ENCODE results near the gene POLD1.
A peak's percentile ranks its signal among the peaks of the same experiment; 100 is the strongest.

Gene POLD1

DNA sequence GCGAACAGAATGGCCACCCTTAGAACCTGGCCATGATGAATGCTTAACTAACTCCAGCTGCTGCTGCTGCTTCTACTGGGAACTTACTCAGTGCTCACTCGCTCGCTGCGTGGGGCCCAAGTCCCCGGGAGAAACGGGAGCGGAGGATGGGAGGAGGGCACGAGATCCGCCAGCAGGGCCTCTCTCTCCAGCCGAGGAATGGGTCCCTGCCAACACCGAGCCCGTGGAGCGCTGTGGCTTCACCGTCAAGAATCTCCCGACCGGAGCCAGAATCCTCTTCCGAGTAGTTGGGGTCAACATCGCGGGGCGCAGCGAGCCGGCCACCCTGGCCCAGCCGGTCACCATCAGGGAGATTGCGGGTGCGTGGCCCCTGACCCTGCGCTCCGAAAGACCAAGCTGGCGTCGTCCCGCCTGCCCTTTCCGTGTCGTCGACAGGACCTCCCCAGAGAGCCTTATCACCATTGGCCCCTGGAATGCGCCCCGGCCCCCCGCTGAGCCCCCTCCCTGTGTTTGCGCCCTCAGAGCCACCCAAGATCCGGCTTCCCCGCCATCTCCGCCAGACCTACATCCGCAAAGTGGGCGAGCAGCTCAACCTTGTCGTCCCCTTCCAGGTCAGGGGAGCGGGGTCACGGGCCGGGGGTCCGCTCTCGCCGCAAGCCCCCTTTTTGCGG is 74.4 kb downstream of the POLD1 start:
- no peak for DNase-seq (ENCODE audit: insufficient read length)
- TF ChIP-seq TAF1 (IDR thresholded peaks at IDR 0.05; ENCODE audit: borderline replicate concordance, low read depth, low read length): no peak
- TF ChIP-seq POLR2A (IDR thresholded peaks at IDR 0.05; ENCODE audit: low read depth, low read length): no peak
- TF ChIP-seq POLR2AphosphoS5 (IDR thresholded peaks at IDR 0.05; ENCODE audit: low read depth, low read length): no peak
- FAIRE-seq: no peak

DNA sequence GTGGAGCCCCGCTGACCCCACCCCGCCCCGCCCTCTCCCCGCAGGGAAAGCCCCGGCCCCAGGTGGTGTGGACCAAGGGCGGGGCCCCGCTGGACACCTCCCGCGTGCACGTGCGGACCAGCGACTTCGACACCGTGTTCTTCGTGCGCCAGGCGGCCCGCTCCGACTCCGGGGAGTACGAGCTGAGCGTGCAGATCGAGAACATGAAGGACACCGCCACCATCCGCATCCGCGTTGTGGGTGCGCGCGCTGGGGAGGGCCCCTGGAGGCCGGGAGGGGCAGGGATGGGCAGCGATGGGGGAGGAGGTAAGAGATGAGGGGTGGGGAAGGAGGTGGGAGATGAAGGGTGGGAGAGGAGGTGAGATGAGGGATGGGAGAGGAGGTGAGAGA is 74.9 kb downstream of the POLD1 start:
- DNase-seq (ENCODE audit: insufficient read length) (no peak), FAIRE-seq (no peak)
- no peak for TF ChIP-seq POLR2AphosphoS5 (IDR thresholded peaks at IDR 0.05; ENCODE audit: low read depth, low read length)
- TF ChIP-seq POLR2A (IDR thresholded peaks at IDR 0.05; ENCODE audit: low read depth, low read length): no peak
- no peak for TF ChIP-seq TAF1 (IDR thresholded peaks at IDR 0.05; ENCODE audit: borderline replicate concordance, low read depth, low read length)

GRCh38 chr19:50459638-50460037 is 75.5 kb downstream of the POLD1 start:
- no peak for DNase-seq (ENCODE audit: insufficient read length)

GRCh38 chr19:50460161-50460765 is 76.1 kb downstream of the POLD1 start:
- no peak for TF ChIP-seq TAF1 (IDR thresholded peaks at IDR 0.05; ENCODE audit: borderline replicate concordance, low read depth, low read length)
- TF ChIP-seq POLR2A (IDR thresholded peaks at IDR 0.05; ENCODE audit: low read depth, low read length): no peak
- no peak for TF ChIP-seq POLR2AphosphoS5 (IDR thresholded peaks at IDR 0.05; ENCODE audit: low read depth, low read length)
- FAIRE-seq: peak; percentile 88
- peak; percentile 83 for DNase-seq (ENCODE audit: insufficient read length)

More at GRCh38 chr19:50459638-50460037, 75.5 kb downstream of the POLD1 start:
- TF ChIP-seq TAF1 (IDR thresholded peaks at IDR 0.05; ENCODE audit: borderline replicate concordance, low read depth, low read length): no peak
- no peak for TF ChIP-seq POLR2A (IDR thresholded peaks at IDR 0.05; ENCODE audit: low read depth, low read length)
- no peak for TF ChIP-seq POLR2AphosphoS5 (IDR thresholded peaks at IDR 0.05; ENCODE audit: low read depth, low read length)
- no peak for FAIRE-seq

DNA sequence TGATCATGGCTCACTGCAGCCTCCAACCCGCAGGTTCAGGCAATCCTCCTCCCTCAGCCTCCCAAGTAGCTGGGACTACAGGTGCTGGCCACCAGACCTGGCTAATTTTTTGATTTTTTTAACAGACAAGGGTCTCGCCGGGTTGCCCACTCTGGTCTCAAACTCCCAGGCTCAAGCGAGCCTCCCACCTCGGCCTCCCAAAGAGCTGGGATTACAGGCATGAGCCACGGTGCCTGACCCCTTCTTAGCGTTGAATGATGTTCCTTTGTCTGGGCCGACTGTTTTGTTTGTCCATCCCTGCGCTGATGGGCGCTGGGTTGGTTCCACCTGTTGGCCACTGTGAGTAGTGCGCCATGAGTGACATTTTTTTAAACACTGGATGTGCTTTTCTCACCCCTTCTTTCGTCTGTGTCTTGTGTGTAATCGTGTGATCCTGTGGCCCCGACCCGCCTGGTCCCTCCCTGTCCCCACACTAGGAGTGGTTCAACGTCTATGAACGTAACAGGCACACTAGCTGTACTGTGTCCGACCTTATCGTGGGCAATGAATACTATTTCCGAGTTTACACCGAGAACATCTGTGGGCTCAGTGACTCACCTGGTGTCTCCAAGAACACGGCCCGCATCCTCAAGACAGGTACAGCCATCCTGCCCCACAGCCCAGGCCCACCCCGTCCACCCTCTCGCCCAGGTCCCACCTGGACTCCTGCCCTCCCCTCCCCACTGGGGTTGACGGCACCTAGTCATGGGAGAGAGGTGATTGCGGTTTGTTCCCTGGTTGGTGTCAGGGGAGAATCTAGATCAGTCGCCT is 77.1 kb downstream of the POLD1 start:
- TF ChIP-seq POLR2AphosphoS5 (IDR thresholded peaks at IDR 0.05; ENCODE audit: low read depth, low read length) (no peak), TAF1 (IDR thresholded peaks at IDR 0.05; ENCODE audit: borderline replicate concordance, low read depth, low read length) (no peak), POLR2A (IDR thresholded peaks at IDR 0.05; ENCODE audit: low read depth, low read length) (no peak)
- FAIRE-seq (peak; percentile 90), DNase-seq (ENCODE audit: insufficient read length) (peak; percentile 87)

DNA sequence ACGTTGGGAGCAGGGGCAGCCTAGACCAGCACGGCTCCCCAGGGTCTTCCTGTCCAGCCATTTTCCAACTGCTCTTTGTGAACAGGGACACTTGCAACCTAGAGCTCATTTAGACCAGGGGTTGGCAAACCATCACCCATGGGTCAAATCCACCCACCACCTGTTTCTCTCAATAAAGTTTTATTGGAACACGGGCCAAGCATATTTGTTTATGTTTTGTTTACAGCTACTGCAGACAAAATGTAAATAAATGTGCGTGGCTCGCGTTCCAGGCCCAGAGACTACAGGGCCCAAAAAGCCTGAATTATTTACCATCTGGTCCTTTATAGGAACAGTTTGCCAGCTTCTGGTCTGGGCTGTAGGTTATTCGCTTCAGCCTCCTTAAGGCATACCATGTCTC is 78.8 kb downstream of the POLD1 start:
- no peak for FAIRE-seq
- no peak for DNase-seq (ENCODE audit: insufficient read length)
- no peak for TF ChIP-seq TAF1 (IDR thresholded peaks at IDR 0.05; ENCODE audit: borderline replicate concordance, low read depth, low read length)
- no peak for TF ChIP-seq POLR2AphosphoS5 (IDR thresholded peaks at IDR 0.05; ENCODE audit: low read depth, low read length)
- no peak for TF ChIP-seq POLR2A (IDR thresholded peaks at IDR 0.05; ENCODE audit: low read depth, low read length)

DNA sequence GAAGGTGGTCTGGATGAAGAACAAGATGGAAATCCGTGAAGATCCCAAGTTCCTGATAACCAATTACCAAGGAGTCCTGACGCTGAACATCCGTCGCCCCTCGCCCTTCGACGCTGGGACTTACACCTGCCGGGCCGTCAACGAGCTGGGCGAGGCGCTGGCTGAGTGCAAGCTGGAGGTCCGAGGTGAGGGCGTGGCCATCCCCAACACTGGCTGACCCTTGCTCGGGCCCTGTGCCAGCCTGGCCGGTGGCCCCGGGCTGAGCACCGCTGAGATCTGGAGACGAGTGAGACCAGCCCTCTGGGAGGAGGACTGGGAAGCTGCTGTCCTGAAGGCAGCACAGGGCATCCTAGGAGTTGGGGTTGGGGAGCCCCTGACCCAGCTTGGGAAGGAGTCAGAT is 80.2 kb downstream of the POLD1 start:
- no peak for DNase-seq (ENCODE audit: insufficient read length)
- TF ChIP-seq POLR2AphosphoS5 (IDR thresholded peaks at IDR 0.05; ENCODE audit: low read depth, low read length) (no peak), POLR2A (IDR thresholded peaks at IDR 0.05; ENCODE audit: low read depth, low read length) (no peak), TAF1 (IDR thresholded peaks at IDR 0.05; ENCODE audit: borderline replicate concordance, low read depth, low read length) (no peak)
- FAIRE-seq: no peak

DNA sequence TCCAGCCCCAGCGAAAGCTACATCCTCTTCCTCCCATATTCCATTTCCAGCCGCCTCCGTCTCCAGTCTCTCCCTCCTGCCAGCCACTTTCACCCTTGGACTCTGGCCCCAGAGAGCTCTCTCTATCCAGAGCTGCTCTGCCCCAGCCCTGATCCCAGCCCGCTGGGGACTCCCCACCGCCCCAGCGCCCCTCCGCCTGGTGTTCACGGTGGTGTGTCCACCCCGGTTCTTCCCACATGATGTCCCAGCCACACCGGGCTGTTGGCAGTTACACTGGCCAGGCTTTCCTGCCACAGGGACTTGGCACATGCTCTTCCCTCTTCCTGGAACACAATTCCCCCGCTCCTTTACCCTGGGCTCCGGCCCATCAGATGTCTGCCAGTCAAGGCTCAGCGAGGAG is 80.9 kb downstream of the POLD1 start:
- TF ChIP-seq POLR2A (IDR thresholded peaks at IDR 0.05; ENCODE audit: low read depth, low read length): no peak
- no peak for TF ChIP-seq TAF1 (IDR thresholded peaks at IDR 0.05; ENCODE audit: borderline replicate concordance, low read depth, low read length)
- no peak for TF ChIP-seq POLR2AphosphoS5 (IDR thresholded peaks at IDR 0.05; ENCODE audit: low read depth, low read length)
- FAIRE-seq (no peak), DNase-seq (ENCODE audit: insufficient read length) (no peak)

GRCh38 chr19:50465986-50466705 is 82.0 kb downstream of the POLD1 start:
- FAIRE-seq: no peak
- TF ChIP-seq POLR2AphosphoS5 (IDR thresholded peaks at IDR 0.05; ENCODE audit: low read depth, low read length): no peak
- TF ChIP-seq POLR2A (IDR thresholded peaks at IDR 0.05; ENCODE audit: low read depth, low read length): no peak
- no peak for TF ChIP-seq TAF1 (IDR thresholded peaks at IDR 0.05; ENCODE audit: borderline replicate concordance, low read depth, low read length)
- no peak for DNase-seq (ENCODE audit: insufficient read length)

- no peak for TF ChIP-seq POLR2A (IDR thresholded peaks at IDR 0.05; ENCODE audit: low read depth, low read length)
- TF ChIP-seq POLR2AphosphoS5 (IDR thresholded peaks at IDR 0.05; ENCODE audit: low read depth, low read length): no peak
- no peak for TF ChIP-seq TAF1 (IDR thresholded peaks at IDR 0.05; ENCODE audit: borderline replicate concordance, low read depth, low read length)
- no peak for DNase-seq (ENCODE audit: insufficient read length)
- FAIRE-seq: no peak
Measured at GRCh38 chr19:50466706-50467039, 82.5 kb downstream of the POLD1 start.

DNA sequence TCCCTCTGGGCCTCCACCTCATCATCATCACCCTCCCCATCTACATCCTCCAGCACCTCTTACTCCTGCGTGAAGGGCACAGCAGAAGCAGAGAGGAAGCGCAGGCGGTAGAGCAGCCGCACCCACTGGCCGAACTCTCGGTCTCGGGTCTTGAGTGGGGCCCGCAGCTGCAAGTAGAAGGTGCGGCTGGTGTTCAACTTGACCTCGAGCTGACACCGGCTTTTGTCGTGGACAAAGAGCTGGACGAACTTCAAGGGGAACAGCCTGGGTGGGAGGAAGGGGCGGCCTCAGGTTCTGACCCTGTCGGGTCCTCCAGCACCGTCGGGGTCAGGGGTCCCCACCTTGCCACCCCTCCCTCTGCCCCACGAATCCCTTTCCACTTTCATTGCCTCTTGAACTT is 83.4 kb downstream of the POLD1 start:
- TF ChIP-seq TAF1 (IDR thresholded peaks at IDR 0.05; ENCODE audit: borderline replicate concordance, low read depth, low read length): no peak
- TF ChIP-seq POLR2AphosphoS5 (IDR thresholded peaks at IDR 0.05; ENCODE audit: low read depth, low read length): no peak
- no peak for TF ChIP-seq POLR2A (IDR thresholded peaks at IDR 0.05; ENCODE audit: low read depth, low read length)
- DNase-seq (ENCODE audit: insufficient read length): no peak
- FAIRE-seq: no peak

Data from GM12892 (cell line).